Stimulated activated CD8-positive, alpha-beta memory T cell treated with anti-CD3 and anti-CD28 coated beads, Interleukin-7, amount 100 ng/mL, for 48 hours (primary cell): ENCODE measurements around the gene MRPS5.
"Not testable (repeated sequence)": the region's sequence is repeated elsewhere in the genome, so short reads cannot be mapped to it uniquely, and the experiment has no call there.

Experiments used
- DNase-seq, 2 donors: peaks; one replicate each; pipeline ENCODE4 v3.0.0-alpha.2; 2020; ENCODE audit warnings: low read depth in 1 of 2; ENCODE audit errors: extremely low read depth in 1 of 2

Gene MRPS5

GRCh38 chr2:95048825-95049682, 72.6 kb downstream of the MRPS5 start:
- no peak for DNase-seq

- no peak for DNase-seq
Measured at GRCh38 chr2:95047629-95048510, 73.7 kb downstream of the MRPS5 start.

- DNase-seq: no peak
Measured at GRCh38 chr2:95046371-95047112, 75.1 kb downstream of the MRPS5 start.

GRCh38 chr2:95044601-95045000, 77.0 kb downstream of the MRPS5 start:
- DNase-seq: no peak

- no peak for DNase-seq
Measured at GRCh38 chr2:95043300-95044093, 78.1 kb downstream of the MRPS5 start.

- DNase-seq: no peak
Measured at GRCh38 chr2:95042472-95043271, 78.9 kb downstream of the MRPS5 start.

GRCh38 chr2:95041824-95042442, 79.7 kb downstream of the MRPS5 start:
- no peak for DNase-seq

GRCh38 chr2:95041060-95041823, 80.4 kb downstream of the MRPS5 start:
- no peak for DNase-seq

- no peak for DNase-seq
Measured at GRCh38 chr2:95040426-95040825, 81.2 kb downstream of the MRPS5 start.

GRCh38 chr2:95039978-95040377, 81.6 kb downstream of the MRPS5 start:
- no peak for DNase-seq

GRCh38 chr2:95039363-95039762, 82.2 kb downstream of the MRPS5 start:
- no peak for DNase-seq

GRCh38 chr2:95038635-95039298, 82.8 kb downstream of the MRPS5 start:
- no peak for DNase-seq

GRCh38 chr2:95037841-95038585, 83.6 kb downstream of the MRPS5 start:
- not testable (repeated sequence) for DNase-seq

GRCh38 chr2:95037384-95037839, 84.2 kb downstream of the MRPS5 start:
- DNase-seq: no peak

- no peak for DNase-seq
Measured at GRCh38 chr2:95036596-95037383, 84.8 kb downstream of the MRPS5 start.
